NCI-H1105 treated with DMSO at 0.1 percent for 48 hours (cell line): ENCODE data around the gene MYO10.
"Not testable (repeated sequence)": the region's sequence is repeated elsewhere in the genome, so short reads cannot be mapped to it uniquely, and the experiment has no call there.

Experiments used
- DNase-seq: peaks from one replicate; lab custom pipeline; 2025; lab: John Stamatoyannopoulos, UW

MYO10 gene

GRCh38 chr5:16862777-16863176 lies 73.3 kb downstream of the MYO10 start:
- no peak for DNase-seq

GRCh38 chr5:16859346-16859745 lies 76.7 kb downstream of the MYO10 start:
- DNase-seq, result no peak

DNA sequence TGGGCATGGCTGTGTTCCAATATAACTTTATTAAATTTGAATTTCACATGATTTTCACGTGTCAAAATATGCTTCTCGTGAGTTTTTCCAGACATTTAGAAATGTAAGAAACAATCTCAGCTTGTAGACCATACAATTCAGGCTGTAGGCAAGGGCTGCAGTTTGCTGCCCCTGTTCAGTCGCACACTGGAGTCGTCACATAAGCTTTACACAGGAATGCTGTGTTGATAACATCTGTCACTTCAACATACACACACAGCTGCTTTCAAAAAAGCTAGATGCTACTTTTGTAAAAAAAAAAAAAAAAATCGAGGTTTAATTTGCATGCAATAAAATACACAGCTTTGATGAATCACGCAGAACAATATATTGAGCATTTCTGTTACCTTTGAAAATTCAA lies 77.9 kb downstream of the MYO10 start:
- no peak for DNase-seq

- no peak for DNase-seq
These were observed 78.5 kb downstream of the MYO10 start for GRCh38 chr5:16857635-16858034.

GRCh38 chr5:16856531-16856930 lies 79.6 kb downstream of the MYO10 start:
- no peak for DNase-seq

DNA sequence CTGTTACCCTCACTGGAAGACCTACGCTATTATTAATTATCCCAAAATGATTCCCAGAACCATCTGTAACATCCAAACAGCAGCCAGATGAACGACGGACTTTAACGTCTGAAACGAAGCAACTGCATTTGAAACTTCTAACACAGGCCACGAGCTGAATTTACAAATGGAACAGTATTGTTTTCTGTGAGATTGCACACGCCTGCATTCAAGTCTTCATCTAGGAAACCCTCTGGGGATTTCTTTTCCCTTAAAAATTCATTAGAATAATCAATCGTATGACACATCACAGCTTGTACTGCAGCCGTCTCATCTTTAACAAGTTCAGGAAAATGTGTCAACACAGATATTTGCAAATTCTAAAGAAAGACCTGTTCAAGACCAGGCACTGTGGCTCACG lies 80.2 kb downstream of the MYO10 start:
- DNase-seq, result no peak

GRCh38 chr5:16855485-16855884 lies 80.6 kb downstream of the MYO10 start:
- DNase-seq, result no peak

DNA sequence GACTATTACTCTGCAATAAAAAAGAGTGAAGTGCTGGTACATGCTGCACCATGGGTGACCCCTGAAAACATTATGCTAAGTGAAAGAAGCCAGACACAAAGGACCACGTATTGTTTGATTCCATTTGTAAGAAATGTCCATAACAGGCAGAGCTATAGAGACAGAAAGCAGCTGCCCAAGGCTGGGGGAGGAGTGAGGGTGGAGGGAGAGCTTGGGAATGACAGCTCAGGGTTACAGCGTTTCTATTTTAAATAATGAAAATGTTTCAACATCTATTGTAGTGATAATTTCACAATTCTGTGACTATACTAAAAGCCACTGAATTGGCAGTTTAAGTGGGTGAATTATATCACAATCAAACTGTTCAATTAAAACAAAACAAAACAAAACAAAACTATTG lies 81.7 kb downstream of the MYO10 start:
- DNase-seq, result no peak

GRCh38 chr5:16853518-16853917 lies 82.6 kb downstream of the MYO10 start:
- DNase-seq, result no peak

GRCh38 chr5:16852251-16853005 lies 83.7 kb downstream of the MYO10 start:
- DNase-seq, result no peak

DNA sequence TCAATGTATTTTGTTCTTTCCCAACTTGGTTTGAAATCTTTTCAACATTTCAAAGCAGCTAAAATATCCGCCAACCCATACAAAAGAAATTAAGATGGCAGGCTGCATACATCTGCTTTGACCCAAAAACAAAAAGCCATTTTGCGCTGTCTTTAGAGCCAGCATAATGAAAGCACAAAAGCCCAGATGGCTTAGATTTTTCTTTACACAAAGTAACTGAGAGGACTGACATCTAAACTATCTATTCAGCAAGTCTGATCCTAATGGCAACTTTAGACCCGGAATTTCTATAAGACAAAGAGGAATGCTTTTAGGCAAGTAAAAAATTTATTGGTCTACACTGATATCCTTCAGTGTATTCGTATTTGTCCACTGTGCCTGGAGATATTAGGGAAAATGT lies 86.3 kb downstream of the MYO10 start:
- no peak for DNase-seq

DNA sequence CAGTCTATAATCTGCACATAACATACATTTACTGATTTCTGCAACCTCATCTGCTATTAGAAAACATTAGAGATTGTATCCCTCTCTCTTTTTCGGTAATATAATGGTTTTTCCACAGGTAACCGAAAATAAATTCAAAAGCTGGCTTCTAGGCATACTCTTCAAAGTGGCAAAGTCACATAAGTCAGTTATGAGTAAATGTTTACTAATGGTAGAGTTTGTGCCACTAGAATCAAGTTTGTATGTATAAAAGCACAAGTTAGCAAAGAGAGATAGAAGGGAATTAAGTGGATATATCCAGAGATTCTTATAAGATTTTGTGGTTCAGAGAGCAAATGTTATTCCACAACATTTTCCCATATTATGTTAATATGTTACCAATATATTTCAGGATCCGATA lies 86.9 kb downstream of the MYO10 start:
- no peak for DNase-seq

GRCh38 chr5:16844952-16845351 lies 91.1 kb downstream of the MYO10 start:
- DNase-seq, result no peak

- no peak for DNase-seq
These were observed 93.2 kb downstream of the MYO10 start for GRCh38 chr5:16842896-16843295.

GRCh38 chr5:16841416-16841815 lies 94.7 kb downstream of the MYO10 start:
- no peak for DNase-seq

GRCh38 chr5:16837305-16837704 lies 98.8 kb downstream of the MYO10 start:
- DNase-seq, result no peak

DNA sequence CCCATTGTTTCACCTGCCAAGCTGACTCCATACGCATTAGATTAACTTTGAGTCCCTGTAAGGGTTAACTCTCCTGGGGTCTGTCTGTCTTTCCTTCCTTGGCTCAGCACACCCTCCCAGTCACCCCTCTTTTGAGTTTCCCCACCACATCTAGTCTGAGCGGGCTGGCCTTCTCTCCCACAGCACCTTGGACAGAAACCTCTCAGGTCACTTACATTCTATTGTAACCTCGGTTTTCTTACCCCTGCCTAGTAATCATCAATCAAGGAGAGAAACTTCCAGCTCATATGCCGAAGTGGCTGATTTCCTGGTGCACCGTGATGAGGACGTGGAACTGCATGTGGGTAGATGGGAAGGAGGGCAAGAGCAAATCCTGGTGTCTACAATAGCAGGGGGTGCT lies 102.1 kb downstream of the MYO10 start:
- no peak for DNase-seq

GRCh38 chr5:16831326-16831725 lies 104.8 kb downstream of the MYO10 start:
- DNase-seq, result not testable (repeated sequence)

DNA sequence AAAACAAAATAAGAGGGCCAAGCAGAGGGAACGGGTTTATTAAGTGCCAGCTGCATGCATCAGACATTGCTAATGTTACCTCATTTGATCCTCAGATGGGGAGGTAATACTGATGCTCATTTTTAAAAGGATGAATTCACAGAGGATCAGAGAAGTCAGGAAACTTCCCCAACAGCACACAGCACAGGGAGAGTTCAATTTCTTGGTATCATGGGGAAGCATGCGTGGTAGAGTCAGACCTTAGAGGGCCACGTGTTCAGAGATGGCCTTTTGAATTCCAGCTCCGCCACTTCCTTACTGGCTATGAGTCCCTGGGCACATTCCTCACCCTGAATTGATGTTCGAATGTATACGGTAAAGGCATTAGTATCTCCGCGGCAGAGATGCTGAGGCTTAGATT lies 108.3 kb downstream of the MYO10 start:
- DNase-seq, result no peak

DNA sequence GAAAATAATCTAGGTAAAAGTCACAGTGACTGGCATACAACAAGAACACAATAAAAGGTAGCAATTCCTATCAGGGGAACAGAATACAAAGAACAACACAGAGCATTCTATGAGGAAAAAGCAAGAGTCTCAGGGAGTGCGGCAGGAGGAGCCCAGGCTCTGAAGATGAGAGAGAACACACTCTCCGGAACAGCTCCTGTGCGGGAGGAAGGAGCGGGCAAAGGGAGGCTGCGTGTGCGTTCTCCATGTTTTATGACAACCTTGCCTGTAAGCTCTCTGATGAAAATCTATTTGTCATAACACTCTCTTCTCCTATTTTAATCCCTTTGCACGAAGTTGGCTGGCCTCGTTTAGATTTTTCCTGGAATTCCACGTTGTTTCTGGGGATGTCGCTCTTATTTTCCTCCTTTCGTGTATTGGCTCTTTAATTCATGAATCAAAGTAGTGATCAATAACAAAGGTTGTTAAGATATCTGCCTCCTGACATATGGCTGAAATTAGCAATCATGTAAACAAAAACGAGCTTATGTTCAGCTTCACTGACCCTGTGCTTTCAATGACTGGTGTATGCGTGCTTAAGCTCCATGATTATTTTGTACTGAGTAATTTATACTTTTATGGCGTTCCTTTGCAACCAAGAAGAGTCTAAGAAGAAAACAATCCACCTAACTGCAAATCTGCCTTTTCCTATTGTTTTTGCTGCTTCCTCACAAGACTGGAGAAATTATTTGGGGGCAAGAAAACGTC lies 109.5 kb downstream of the MYO10 start:
- no peak for DNase-seq

DNA sequence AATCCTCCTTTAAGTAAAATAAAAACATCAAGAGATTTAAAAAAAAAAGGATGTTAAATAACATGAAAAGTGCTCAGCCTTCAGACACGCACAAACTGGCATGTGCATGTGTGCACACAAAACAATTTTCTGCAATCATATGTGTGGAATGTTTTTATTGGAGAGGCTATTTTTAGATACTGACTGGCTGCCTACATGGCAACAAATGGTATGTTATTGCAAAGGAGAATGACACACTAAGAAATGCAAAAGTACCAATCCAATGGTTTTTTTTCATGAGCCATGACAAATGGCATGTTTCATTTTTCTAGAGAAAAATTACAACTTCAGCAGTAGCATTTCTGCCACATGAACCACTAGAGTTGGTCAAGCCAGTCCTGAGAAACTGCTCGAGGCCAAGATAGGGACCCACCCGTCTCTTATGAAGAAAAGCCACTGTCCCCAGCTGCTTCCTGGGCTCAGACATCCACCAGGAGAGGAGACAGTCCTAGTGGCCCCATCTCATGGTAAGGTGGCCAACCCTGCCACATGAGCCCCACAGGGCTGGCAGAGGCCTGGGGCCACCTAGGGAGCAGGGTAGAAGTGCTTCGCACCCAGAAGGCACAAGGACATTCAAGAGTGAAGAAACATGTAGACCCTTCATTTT lies 116.4 kb downstream of the MYO10 start:
- DNase-seq, result no peak

DNA sequence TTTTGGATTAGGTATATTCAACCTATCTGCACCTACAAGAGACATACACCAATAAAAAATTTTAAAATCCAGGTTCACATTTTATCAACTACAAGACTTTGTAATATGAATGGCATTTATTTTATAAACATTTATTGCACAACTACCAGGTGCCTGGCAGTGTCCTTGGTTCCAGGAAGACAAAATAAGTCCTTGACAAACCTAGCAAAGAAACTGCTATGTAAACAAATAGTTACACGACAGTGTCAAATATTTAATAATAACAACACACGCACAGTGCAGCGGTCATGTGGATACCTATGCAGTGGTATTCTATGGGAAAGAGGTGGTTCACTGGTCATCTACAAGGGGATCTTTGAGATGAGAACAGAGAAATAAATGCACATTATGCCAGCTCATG lies 120.7 kb downstream of the MYO10 start:
- no peak for DNase-seq

DNA sequence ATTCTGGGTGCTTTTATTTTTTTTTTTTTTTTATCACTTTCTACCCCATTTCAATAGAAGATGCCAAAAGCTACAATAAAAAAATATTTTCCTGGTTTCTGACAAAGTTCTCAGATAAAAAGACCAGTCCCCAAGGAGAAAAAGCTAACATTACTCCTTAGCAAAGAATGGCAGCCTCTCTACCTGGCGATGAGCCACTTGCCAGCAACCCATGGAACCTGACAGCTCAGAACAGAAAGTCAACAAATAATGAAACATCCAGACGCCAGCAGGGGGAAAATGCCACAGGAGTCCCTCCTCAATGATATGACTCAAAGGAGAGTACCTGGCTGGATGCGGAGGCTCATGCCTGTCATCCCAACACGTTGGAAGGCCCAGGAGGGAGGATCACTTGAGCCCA lies 123.2 kb downstream of the MYO10 start:
- no peak for DNase-seq
